SU-DHL-6 (cell line): ENCODE data around the gene MYCBPAP.

ENCODE experiments used
- H2AFZ ChIP-seq: fragments of 200-600 bp; sonication (generic); 2 replicates; pipeline ENCODE4 v1.6.1; 2014; ENCODE audit warnings: low read depth, mild to moderate bottlenecking, moderate library complexity, mixed read lengths, antibody characterized with exemption, low read length; ENCODE audit not compliant: severe bottlenecking
- H3F3A ChIP-seq: fragments of 200-600 bp; shearing (Covaris generic); 2 replicates; pipeline ENCODE4 v1.6.0; 2016; ENCODE audit warnings: antibody characterized with exemption, mild to moderate bottlenecking; ENCODE audit not compliant: insufficient read depth
- H3K27ac ChIP-seq: fragments of 200-600 bp; sonication (generic); 2 replicates; pipeline ENCODE4 v1.5.1; 2016; ENCODE audit warnings: low read depth, mild to moderate bottlenecking, low read length, moderate library complexity, mixed read lengths
- H3K27me3 ChIP-seq: fragments of 200-600 bp; sonication (generic), shearing (Covaris generic); 2 replicates; pipeline ENCODE4 v1.6.0; 2014; ENCODE audit warnings: mild to moderate bottlenecking, low read length
- H3K36me3 ChIP-seq: fragments of 200-600 bp; sonication (generic); 2 replicates; pipeline ENCODE4 v1.6.1; 2014; ENCODE audit warnings: mild to moderate bottlenecking, low read length, mixed read lengths
- H3K4me2 ChIP-seq: fragments of 300-600, 200-600 bp; shearing (Covaris generic), sonication (generic); 2 replicates; pipeline ENCODE4 v1.6.0; 2014; ENCODE audit warnings: low read length, low read depth, mild to moderate bottlenecking; ENCODE audit not compliant: poor library complexity, severe bottlenecking
- H3K4me3 ChIP-seq: fragments of 200-600 bp; sonication (generic); 2 replicates; pipeline ENCODE4 v1.5.1; 2014; ENCODE audit warnings: antibody characterized with exemption, low read length, mild to moderate bottlenecking, mixed read lengths; ENCODE audit not compliant: insufficient read depth, poor library complexity, severe bottlenecking
- H3K79me2 ChIP-seq: fragments of 200-600 bp; sonication (generic); 2 replicates; pipeline ENCODE4 v1.6.1; 2014; ENCODE audit warnings: mild to moderate bottlenecking, low read length, moderate library complexity; ENCODE audit not compliant: insufficient read depth
- H3K9ac ChIP-seq: fragments of 200-600 bp; sonication (generic); 2 replicates; pipeline ENCODE4 v1.7.0; 2014; ENCODE audit warnings: mild to moderate bottlenecking, low read length
- H3K9me2 ChIP-seq: fragments of 200-600 bp; sonication (generic); replicated peaks from 2 replicates; pipeline ENCODE4 v1.6.1; 2014; ENCODE audit warnings: low read length; ENCODE audit not compliant: insufficient read depth
- H3K9me3 ChIP-seq: fragments of 200-600 bp; sonication (generic); 2 replicates; pipeline ENCODE4 v1.6.1; 2014; ENCODE audit warnings: low read length, mixed read lengths; ENCODE audit not compliant: insufficient read depth
- H4K20me1 ChIP-seq: fragments of 200-600 bp; sonication (generic); 2 replicates; pipeline ENCODE4 v1.6.1; 2014; ENCODE audit warnings: low read depth, mild to moderate bottlenecking, antibody characterized with exemption, low read length, moderate library complexity, mixed read lengths
- CTCF ChIP-seq: fragments of 200-600 bp; sonication (generic); IDR thresholded peaks from one replicate; pipeline ENCODE4 v1.5.1; 2017; ENCODE audit warnings: antibody characterized with exemption, mild to moderate bottlenecking, low read length, moderate library complexity; ENCODE audit not compliant: insufficient read depth, poor library complexity, severe bottlenecking
- EZH2phosphoT487 ChIP-seq: fragments of 200-600 bp; sonication (generic), shearing (Covaris generic); conservative IDR thresholded peaks from 2 replicates; pipeline ENCODE4 v1.6.1; 2018; ENCODE audit warnings: mild to moderate bottlenecking, antibody characterized with exemption, low read length, moderate library complexity, mixed read lengths

The MYCBPAP gene

GRCh38 chr17:50488880-50489279, 19.4 kb upstream of the MYCBPAP start:
- Histone ChIP-seq H3F3A (no peaks in the 10 kb centered on the region), H4K20me1 (no peaks in the 10 kb centered on the region), H3K4me3 (no peak overlapping the region), H3K36me3 (no peaks in the 10 kb centered on the region), H3K27ac (no peak overlapping the region), H2AFZ (no peak overlapping the region), H3K27me3 (no peaks in the 10 kb centered on the region), H3K79me2 (no peaks in the 10 kb centered on the region), H3K9ac (no peak overlapping the region), H3K9me2 (no peaks in the 10 kb centered on the region), H3K4me2 (no peak overlapping the region), H3K9me3 (no peaks in the 10 kb centered on the region)
- TF ChIP-seq CTCF (no peak), EZH2phosphoT487 (no peak)

GRCh38 chr17:50491505-50491904, 16.7 kb upstream of the MYCBPAP start:
- Histone ChIP-seq H3K9ac (no peak overlapping the region), H3K4me3 (no peak overlapping the region), H3F3A (no peaks in the 10 kb centered on the region), H2AFZ (no peak overlapping the region), H3K27ac (no peak overlapping the region), H3K9me2 (no peaks in the 10 kb centered on the region), H3K4me2 (no peak overlapping the region), H3K27me3 (no peaks in the 10 kb centered on the region), H3K9me3 (no peaks in the 10 kb centered on the region), H3K79me2 (no peaks in the 10 kb centered on the region), H4K20me1 (no peaks in the 10 kb centered on the region), H3K36me3 (no peaks in the 10 kb centered on the region)
- TF ChIP-seq CTCF (no peak), EZH2phosphoT487 (no peak)

- H3F3A ChIP-seq: no peaks in the 10 kb centered on the region
- H2AFZ ChIP-seq: no peak overlapping the region
- no peak overlapping the region for H3K27ac ChIP-seq
- H3K27me3 ChIP-seq: no peaks in the 10 kb centered on the region
- TF ChIP-seq CTCF (no peak), EZH2phosphoT487 (no peak)
- no peaks in the 10 kb centered on the region for H3K9me3 ChIP-seq
- no peaks in the 10 kb centered on the region for H3K36me3 ChIP-seq
- H3K9me2 ChIP-seq: no peaks in the 10 kb centered on the region
- H3K9ac ChIP-seq: no peak overlapping the region
- H3K4me3 ChIP-seq: no peak overlapping the region
- no peak overlapping the region for H3K4me2 ChIP-seq
- no peaks in the 10 kb centered on the region for H4K20me1 ChIP-seq
- H3K79me2 ChIP-seq: no peaks in the 10 kb centered on the region
These were observed 16.0 kb upstream of the MYCBPAP start for GRCh38 chr17:50492214-50492613.

- Histone ChIP-seq H3F3A (no peaks in the 10 kb centered on the region), H3K9ac (no peak overlapping the region), H3K36me3 (no peaks in the 10 kb centered on the region), H3K27ac (no peak overlapping the region), H3K27me3 (no peaks in the 10 kb centered on the region), H4K20me1 (no peaks in the 10 kb centered on the region), H3K4me3 (no peak overlapping the region), H3K9me2 (no peaks in the 10 kb centered on the region), H2AFZ (no peak overlapping the region), H3K9me3 (no peaks in the 10 kb centered on the region), H3K4me2 (no peak overlapping the region), H3K79me2 (no peaks in the 10 kb centered on the region)
- TF ChIP-seq CTCF (no peak), EZH2phosphoT487 (no peak)
These were observed 14.5 kb upstream of the MYCBPAP start for GRCh38 chr17:50493744-50494143.
